Esophagus squamous epithelium (tissue), 5 donors: ENCODE data around the gene ARL4A. TPM values are rescaled to one million over a fixed set of nuclear protein-coding genes. Genes with fewer than 3 reads are reported as not detected.

Source experiments
- DNase-seq: peaks from one replicate; lab custom pipeline; 2025; lab: John Stamatoyannopoulos, UW
- H3K27ac ChIP-seq, 4 donors: fragments of 200-600 bp; sonication (generic); one replicate each; pipeline ENCODE4 v1.5.1; 2016 to 2019; ENCODE audit warnings: mild to moderate bottlenecking in 1 of 4
- H3K27me3 ChIP-seq, 4 donors: fragments of 200-600 bp; sonication (generic); 1 replicate in 3 of 4; 2 replicates in 1 of 4; pipeline versions ENCODE4 v1.5.1 to v1.6.0; 2017 to 2021; ENCODE audit warnings: antibody characterized with exemption in 1 of 4
- H3K36me3 ChIP-seq, 3 donors: fragments of 200-600 bp; sonication (generic); one replicate each; pipeline ENCODE4 v1.5.1; 2016 to 2019
- H3K4me1 ChIP-seq, 3 donors: fragments of 200-600 bp; sonication (generic); one replicate each; pipeline ENCODE4 v1.5.1; 2017 to 2019
- H3K4me3 ChIP-seq, 4 donors: fragments of 200-600 bp; sonication (generic); 1 replicate in 3 of 4; 2 replicates in 1 of 4; pipeline ENCODE4 v1.5.1; 2016 to 2019; ENCODE audit warnings: mild to moderate bottlenecking in 2 of 4, moderate library complexity in 1 of 4
- H3K9me3 ChIP-seq, 3 donors: fragments of 200-600 bp; sonication (generic); one replicate each; pipeline ENCODE4 v1.5.1; 2016 to 2019
- POLR2A ChIP-seq, 4 donors: fragments of 450-650 bp; IDR thresholded peaks; one replicate each; pipeline ENCODE4 v1.6.1; 2017; ENCODE audit warnings: antibody characterized with exemption in 4 of 4, mild to moderate bottlenecking in 4 of 4, moderate library complexity in 3 of 4
- WGBS, 2 donors: methylation state at CpG; one replicate each; pipeline ENCODE4 v1.1.5; 2018; 5-methylcytosine and 5-hydroxymethylcytosine counted together
- intact Hi-C: fragments of 100-400 bp; cut with DNase I; formaldehyde crosslinking; loops from one replicate; pipeline ENCODE4 v1.15.0; 2022
- small RNA-seq, 4 donors: library from RNA; depleted of rRNA; stranded (forward); fragments of <200 nt; gene quantifications; one replicate each; pipeline ENCODE3, GENCODE V24; 2016
- total RNA-seq, 4 donors: library from RNA; depleted of rRNA; stranded (reverse); fragments of >200 nt; gene quantifications; one replicate each; pipeline ENCODE4 v1.1.0, GENCODE V29; 2016
- TF ChIP-seq, protein P1 (sequence below), 6 experiments: fragments of 450-650 bp in 4 of 6; fragments of 200-600 bp in 2 of 6; sonication (generic) in 2 of 6; IDR thresholded peaks; one replicate each; pipeline ENCODE4 v1.5.1; 2016 to 2019; ENCODE audit warnings: antibody characterized with exemption in 6 of 6, mild to moderate bottlenecking in 4 of 6, moderate library complexity in 4 of 6
- donor health status: DM: yes; HTN: yes; CAD: no.

Gene ARL4A
- total RNA-seq, 4 donors from 2014 or later = 40.5 to 102 (median 48.5) TPM

- no peak for DNase-seq
- H3K27me3 ChIP-seq = no peaks in the 10 kb centered on the region
- TF ChIP-seq, protein P1, sequence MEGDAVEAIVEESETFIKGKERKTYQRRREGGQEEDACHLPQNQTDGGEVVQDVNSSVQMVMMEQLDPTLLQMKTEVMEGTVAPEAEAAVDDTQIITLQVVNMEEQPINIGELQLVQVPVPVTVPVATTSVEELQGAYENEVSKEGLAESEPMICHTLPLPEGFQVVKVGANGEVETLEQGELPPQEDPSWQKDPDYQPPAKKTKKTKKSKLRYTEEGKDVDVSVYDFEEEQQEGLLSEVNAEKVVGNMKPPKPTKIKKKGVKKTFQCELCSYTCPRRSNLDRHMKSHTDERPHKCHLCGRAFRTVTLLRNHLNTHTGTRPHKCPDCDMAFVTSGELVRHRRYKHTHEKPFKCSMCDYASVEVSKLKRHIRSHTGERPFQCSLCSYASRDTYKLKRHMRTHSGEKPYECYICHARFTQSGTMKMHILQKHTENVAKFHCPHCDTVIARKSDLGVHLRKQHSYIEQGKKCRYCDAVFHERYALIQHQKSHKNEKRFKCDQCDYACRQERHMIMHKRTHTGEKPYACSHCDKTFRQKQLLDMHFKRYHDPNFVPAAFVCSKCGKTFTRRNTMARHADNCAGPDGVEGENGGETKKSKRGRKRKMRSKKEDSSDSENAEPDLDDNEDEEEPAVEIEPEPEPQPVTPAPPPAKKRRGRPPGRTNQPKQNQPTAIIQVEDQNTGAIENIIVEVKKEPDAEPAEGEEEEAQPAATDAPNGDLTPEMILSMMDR (IDR thresholded peaks at IDR 0.05) = no peak
- no peak for TF ChIP-seq POLR2A (IDR thresholded peaks at IDR 0.05)
- WGBS, 2 donors = 41 to 43% methylated on average over 1 of the region's 1 CpG
- H3K9me3 ChIP-seq = no peaks in the 10 kb centered on the region
- intact Hi-C loops = no loop called here
- no peak overlapping the region for H3K27ac ChIP-seq
- no peak overlapping the region for H3K4me3 ChIP-seq
- H3K4me1 ChIP-seq = peaks cover 0 to 24% (median 3%) of the 10 kb centered on the region in 3 donors
- no peaks in the 10 kb centered on the region for H3K36me3 ChIP-seq
These were observed 49.9 kb downstream of the ARL4A start for GRCh38 chr7:12737373-12737772.

GRCh38 chr7:12737836-12738235 lies 50.4 kb downstream of the ARL4A start:
- WGBS, 2 donors = 68 to 88% methylated on average over 2 of the region's 2 CpGs
- H3K27ac ChIP-seq = peak overlapping the region in 1 of 4 donors; percentile 6
- no peaks in the 10 kb centered on the region for H3K36me3 ChIP-seq
- intact Hi-C loops = no loop called here
- peaks cover 0 to 24% (median 3%) of the 10 kb centered on the region in 3 donors for H3K4me1 ChIP-seq
- TF ChIP-seq POLR2A (IDR thresholded peaks at IDR 0.05) = no peak
- TF ChIP-seq, protein P1 (IDR thresholded peaks at IDR 0.05) = no peak
- H3K4me3 ChIP-seq = no peak overlapping the region
- no peaks in the 10 kb centered on the region for H3K9me3 ChIP-seq
- no peak for DNase-seq
- no peaks in the 10 kb centered on the region for H3K27me3 ChIP-seq

DNA sequence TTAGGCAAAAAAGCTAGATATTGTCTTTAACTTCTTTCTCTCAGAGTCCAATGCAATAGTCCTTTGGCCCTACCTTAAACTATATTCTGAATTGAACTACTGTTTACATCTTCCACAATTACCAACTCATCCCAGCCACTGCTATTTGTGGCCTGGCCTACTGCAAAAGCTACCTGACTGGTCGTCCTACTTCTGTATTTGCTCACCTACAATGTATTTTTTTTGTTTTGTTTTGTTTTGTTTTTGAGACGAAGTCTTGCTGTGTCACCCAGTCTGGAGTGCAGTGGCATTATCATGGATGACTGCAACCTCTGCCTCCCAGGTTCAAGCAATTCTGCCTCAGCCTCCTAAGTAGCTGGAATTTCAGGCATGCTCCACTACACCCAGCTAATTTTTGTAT lies 51.2 kb downstream of the ARL4A start:
- no peak for DNase-seq
- TF ChIP-seq, protein P1 (IDR thresholded peaks at IDR 0.05) = no peak
- no peak for TF ChIP-seq POLR2A (IDR thresholded peaks at IDR 0.05)
- intact Hi-C loops = no loop called here
- Histone ChIP-seq H3K4me1 (peaks cover 0 to 24% (median 3%) of the 10 kb centered on the region in 3 donors), H3K27ac (peak overlapping the region in 2 of 4 donors; percentile 4 to 6), H3K36me3 (no peaks in the 10 kb centered on the region), H3K9me3 (no peaks in the 10 kb centered on the region), H3K27me3 (no peaks in the 10 kb centered on the region), H3K4me3 (no peak overlapping the region)
- 31 to 36% methylated on average over 2 of the region's 2 CpGs for WGBS, 2 donors

Small RNA genes lying within 50 kb of the gene (small RNA-seq; reads per million reads assigned to genes)
- gene RF00264 = 0 reads per million in 4 donors

Other genes starting within 250 kb of the ARL4A start
- gene SCIN, start 116.9 kb upstream of the ARL4A start, total RNA-seq = 10 to 100 TPM in 3 of 4 donors, 1 to 10 TPM in 1; 3.4 to 38.4 (median 25.9) TPM